Measurements from ENCODE around the gene CDC42BPG.

DNA sequence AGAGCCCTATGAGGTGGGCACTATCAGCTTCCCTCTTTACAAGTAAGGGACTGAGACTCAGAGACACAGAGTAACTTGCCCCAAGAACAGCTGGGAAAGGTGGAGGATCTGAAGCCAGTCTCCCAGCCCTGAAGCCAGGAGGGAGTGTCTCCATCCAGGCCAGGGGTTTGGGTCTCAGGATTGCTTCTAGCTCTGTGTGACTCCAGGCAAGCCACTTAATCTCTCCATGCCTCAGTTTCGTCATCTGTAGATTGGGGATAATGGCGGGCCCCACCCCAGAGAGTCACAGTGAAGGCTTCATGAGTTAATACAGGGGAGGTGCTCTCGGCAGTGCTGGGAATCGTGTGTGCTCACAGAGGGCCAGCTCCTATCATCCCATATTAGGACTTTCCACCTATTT, 52.0 kb downstream of the CDC42BPG start:
- TF ChIP-seq, protein P1, sequence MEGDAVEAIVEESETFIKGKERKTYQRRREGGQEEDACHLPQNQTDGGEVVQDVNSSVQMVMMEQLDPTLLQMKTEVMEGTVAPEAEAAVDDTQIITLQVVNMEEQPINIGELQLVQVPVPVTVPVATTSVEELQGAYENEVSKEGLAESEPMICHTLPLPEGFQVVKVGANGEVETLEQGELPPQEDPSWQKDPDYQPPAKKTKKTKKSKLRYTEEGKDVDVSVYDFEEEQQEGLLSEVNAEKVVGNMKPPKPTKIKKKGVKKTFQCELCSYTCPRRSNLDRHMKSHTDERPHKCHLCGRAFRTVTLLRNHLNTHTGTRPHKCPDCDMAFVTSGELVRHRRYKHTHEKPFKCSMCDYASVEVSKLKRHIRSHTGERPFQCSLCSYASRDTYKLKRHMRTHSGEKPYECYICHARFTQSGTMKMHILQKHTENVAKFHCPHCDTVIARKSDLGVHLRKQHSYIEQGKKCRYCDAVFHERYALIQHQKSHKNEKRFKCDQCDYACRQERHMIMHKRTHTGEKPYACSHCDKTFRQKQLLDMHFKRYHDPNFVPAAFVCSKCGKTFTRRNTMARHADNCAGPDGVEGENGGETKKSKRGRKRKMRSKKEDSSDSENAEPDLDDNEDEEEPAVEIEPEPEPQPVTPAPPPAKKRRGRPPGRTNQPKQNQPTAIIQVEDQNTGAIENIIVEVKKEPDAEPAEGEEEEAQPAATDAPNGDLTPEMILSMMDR (conservative IDR thresholded peaks at IDR 0.05; ENCODE audit: low read length) = no peak
- no peak for TF ChIP-seq EZH2phosphoT487 (IDR thresholded peaks at IDR 0.05; ENCODE audit: borderline replicate concordance)
